ENCODE measurements around the gene SMURF1.
A peak's percentile ranks its signal among the peaks of the same experiment; 100 is the strongest.

SMURF1 gene

GRCh38 chr7:99098824-99099498, 44.9 kb downstream of the SMURF1 start:
- no peaks in the 10 kb centered on the region for H3K27me3 ChIP-seq (replicated peaks)
- no peak for TF ChIP-seq CTCF (IDR thresholded peaks at IDR 0.05; ENCODE audit: low read depth, low read length, missing control alignments)
- no peak overlapping the region for H3K4me3 ChIP-seq (ENCODE audit: low read depth, low read length)
- no peaks in the 10 kb centered on the region for H3K36me3 ChIP-seq (replicated peaks)
- DNase-seq, result no peak
- in situ Hi-C loops (cut with HindIII; ENCODE audit: low pct_ligation_motif_present, low sequenced_read_pairs), result no loop called here
- H3K27ac ChIP-seq, result peak overlapping the region; percentile 96

GRCh38 chr7:99098286-99098823, 45.6 kb downstream of the SMURF1 start:
- TF ChIP-seq CTCF (IDR thresholded peaks at IDR 0.05; ENCODE audit: low read depth, low read length, missing control alignments), result no peak
- in situ Hi-C loops (cut with HindIII; ENCODE audit: low pct_ligation_motif_present, low sequenced_read_pairs), result no loop called here
- DNase-seq, result no peak
- H3K36me3 ChIP-seq (replicated peaks), result no peaks in the 10 kb centered on the region
- H3K27ac ChIP-seq, result peak overlapping the region; percentile 96
- no peak overlapping the region for H3K4me3 ChIP-seq (ENCODE audit: low read depth, low read length)
- no peaks in the 10 kb centered on the region for H3K27me3 ChIP-seq (replicated peaks)

GRCh38 chr7:99097730-99098129, 46.2 kb downstream of the SMURF1 start:
- TF ChIP-seq CTCF (IDR thresholded peaks at IDR 0.05; ENCODE audit: low read depth, low read length, missing control alignments), result no peak
- H3K36me3 ChIP-seq (replicated peaks), result no peaks in the 10 kb centered on the region
- peak overlapping the region; percentile 96 for H3K27ac ChIP-seq
- no peaks in the 10 kb centered on the region for H3K27me3 ChIP-seq (replicated peaks)
- in situ Hi-C loops (cut with HindIII; ENCODE audit: low pct_ligation_motif_present, low sequenced_read_pairs), result no loop called here
- H3K4me3 ChIP-seq (ENCODE audit: low read depth, low read length), result no peak overlapping the region
- no peak for DNase-seq

GRCh38 chr7:99096124-99096887, 47.6 kb downstream of the SMURF1 start:
- no peak for TF ChIP-seq CTCF (IDR thresholded peaks at IDR 0.05; ENCODE audit: low read depth, low read length, missing control alignments)
- H3K4me3 ChIP-seq (ENCODE audit: low read depth, low read length), result no peak overlapping the region
- no peak overlapping the region for H3K27ac ChIP-seq
- no peak for DNase-seq
- in situ Hi-C loops (cut with HindIII; ENCODE audit: low pct_ligation_motif_present, low sequenced_read_pairs), result no loop called here
- no peaks in the 10 kb centered on the region for H3K36me3 ChIP-seq (replicated peaks)
- H3K27me3 ChIP-seq (replicated peaks), result no peaks in the 10 kb centered on the region

GRCh38 chr7:99095698-99096097, 48.2 kb downstream of the SMURF1 start:
- Histone ChIP-seq H3K27me3 (replicated peaks) (no peaks in the 10 kb centered on the region), H3K27ac (no peak overlapping the region), H3K4me3 (ENCODE audit: low read depth, low read length) (no peak overlapping the region), H3K36me3 (replicated peaks) (no peaks in the 10 kb centered on the region)
- in situ Hi-C loops (cut with HindIII; ENCODE audit: low pct_ligation_motif_present, low sequenced_read_pairs), result no loop called here
- no peak for TF ChIP-seq CTCF (IDR thresholded peaks at IDR 0.05; ENCODE audit: low read depth, low read length, missing control alignments)
- no peak for DNase-seq

Measured in brain microvascular endothelial cell (primary cell).